ENCODE data around the gene NXPH1.

DNA sequence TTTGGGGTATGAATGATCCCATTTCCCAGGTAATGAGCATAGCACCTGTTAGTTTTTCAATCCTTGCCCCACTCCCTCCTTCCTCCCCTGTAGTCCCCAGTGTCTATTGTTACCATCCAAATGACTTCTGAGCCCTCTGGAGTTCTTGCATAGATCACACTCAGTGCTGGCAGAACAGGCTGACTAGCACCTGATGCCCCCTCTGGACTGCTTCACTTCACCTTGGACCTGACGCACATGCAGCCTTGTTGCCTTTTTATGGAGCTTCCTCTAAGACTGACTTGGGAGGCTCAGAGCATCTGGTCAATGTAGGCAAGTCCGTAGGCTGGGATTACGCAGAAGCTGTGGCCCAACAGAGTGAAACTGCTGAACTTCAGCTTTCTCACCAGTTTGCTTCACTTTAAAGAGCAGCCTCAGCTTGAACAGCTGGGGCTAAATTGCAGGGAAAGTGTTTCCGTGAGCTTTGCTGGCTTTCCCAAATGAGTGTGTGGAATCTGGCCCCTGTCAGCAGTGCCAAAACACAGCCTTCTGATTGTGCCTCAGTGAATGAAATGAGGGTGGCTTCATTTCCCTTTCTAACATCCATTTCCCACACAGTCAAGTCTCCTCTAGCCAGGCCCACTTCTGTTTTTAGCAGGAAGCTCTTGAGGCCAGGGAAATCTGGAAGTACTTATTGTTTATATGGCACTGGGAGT lies 48.5 kb downstream of the NXPH1 start:
- TF ChIP-seq, protein P1, sequence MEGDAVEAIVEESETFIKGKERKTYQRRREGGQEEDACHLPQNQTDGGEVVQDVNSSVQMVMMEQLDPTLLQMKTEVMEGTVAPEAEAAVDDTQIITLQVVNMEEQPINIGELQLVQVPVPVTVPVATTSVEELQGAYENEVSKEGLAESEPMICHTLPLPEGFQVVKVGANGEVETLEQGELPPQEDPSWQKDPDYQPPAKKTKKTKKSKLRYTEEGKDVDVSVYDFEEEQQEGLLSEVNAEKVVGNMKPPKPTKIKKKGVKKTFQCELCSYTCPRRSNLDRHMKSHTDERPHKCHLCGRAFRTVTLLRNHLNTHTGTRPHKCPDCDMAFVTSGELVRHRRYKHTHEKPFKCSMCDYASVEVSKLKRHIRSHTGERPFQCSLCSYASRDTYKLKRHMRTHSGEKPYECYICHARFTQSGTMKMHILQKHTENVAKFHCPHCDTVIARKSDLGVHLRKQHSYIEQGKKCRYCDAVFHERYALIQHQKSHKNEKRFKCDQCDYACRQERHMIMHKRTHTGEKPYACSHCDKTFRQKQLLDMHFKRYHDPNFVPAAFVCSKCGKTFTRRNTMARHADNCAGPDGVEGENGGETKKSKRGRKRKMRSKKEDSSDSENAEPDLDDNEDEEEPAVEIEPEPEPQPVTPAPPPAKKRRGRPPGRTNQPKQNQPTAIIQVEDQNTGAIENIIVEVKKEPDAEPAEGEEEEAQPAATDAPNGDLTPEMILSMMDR (IDR thresholded peaks at IDR 0.05): no peak
- TF ChIP-seq POLR2A (IDR thresholded peaks at IDR 0.05): no peak
